Stomach smooth muscle (tissue), 2 donors: ENCODE measurements around the gene NINL.
"Not testable (repeated sequence)": the region's sequence is repeated elsewhere in the genome, so short reads cannot be mapped to it uniquely, and the experiment has no call there.

Experiments used
- H3K27ac ChIP-seq: one replicate; pipeline ENCODE4 v1.7.0; 2013; ENCODE audit warnings: mild to moderate bottlenecking, low read length, inconsistent platforms
- H3K27me3 ChIP-seq, 2 donors: one replicate each; pipeline ENCODE4 v1.7.0; 2013; ENCODE audit warnings: low read length in 2 of 2; ENCODE audit not compliant: insufficient read depth in 2 of 2, control insufficient read depth in 1 of 2
- H3K36me3 ChIP-seq, 2 donors: one replicate each; pipeline ENCODE4 v1.7.0; 2013; ENCODE audit warnings: low read length in 2 of 2; ENCODE audit not compliant: control insufficient read depth in 2 of 2, insufficient read depth in 2 of 2
- H3K4me1 ChIP-seq: one replicate; pipeline ENCODE4 v1.7.0; 2013; ENCODE audit warnings: low read length; ENCODE audit not compliant: control insufficient read depth, insufficient read depth
- H3K4me3 ChIP-seq, 2 donors: one replicate each; pipeline ENCODE4 v1.7.0; 2013; ENCODE audit warnings: low read length in 2 of 2
- H3K9ac ChIP-seq, 2 donors: one replicate each; pipeline ENCODE4 v1.7.0; 2013; ENCODE audit warnings: low read length in 2 of 2, mild to moderate bottlenecking in 1 of 2
- H3K9me3 ChIP-seq, 2 donors: one replicate each; pipeline ENCODE4 v1.7.0; 2013; ENCODE audit warnings: low read length in 2 of 2; ENCODE audit not compliant: control insufficient read depth in 2 of 2
- donor health status: healthy.
- donor health status: Pancreatic carcinoma.

NINL gene

GRCh38 chr20:25571817-25572216 lies 13.5 kb downstream of the NINL start:
- H3K27ac ChIP-seq, result no peak overlapping the region
- H3K4me3 ChIP-seq, result no peak overlapping the region
- no peaks in the 10 kb centered on the region for H3K27me3 ChIP-seq
- no peaks in the 10 kb centered on the region for H3K9me3 ChIP-seq
- no peak overlapping the region for H3K9ac ChIP-seq
- no peaks in the 10 kb centered on the region for H3K36me3 ChIP-seq
- no peaks in the 10 kb centered on the region for H3K4me1 ChIP-seq

- Histone ChIP-seq H3K36me3 (no peaks in the 10 kb centered on the region), H3K4me3 (no peak overlapping the region), H3K9me3 (no peaks in the 10 kb centered on the region), H3K4me1 (no peaks in the 10 kb centered on the region), H3K27me3 (no peaks in the 10 kb centered on the region), H3K9ac (no peak overlapping the region), H3K27ac (no peak overlapping the region)
Observed at GRCh38 chr20:25571240-25571639, 14.1 kb downstream of the NINL start.

DNA sequence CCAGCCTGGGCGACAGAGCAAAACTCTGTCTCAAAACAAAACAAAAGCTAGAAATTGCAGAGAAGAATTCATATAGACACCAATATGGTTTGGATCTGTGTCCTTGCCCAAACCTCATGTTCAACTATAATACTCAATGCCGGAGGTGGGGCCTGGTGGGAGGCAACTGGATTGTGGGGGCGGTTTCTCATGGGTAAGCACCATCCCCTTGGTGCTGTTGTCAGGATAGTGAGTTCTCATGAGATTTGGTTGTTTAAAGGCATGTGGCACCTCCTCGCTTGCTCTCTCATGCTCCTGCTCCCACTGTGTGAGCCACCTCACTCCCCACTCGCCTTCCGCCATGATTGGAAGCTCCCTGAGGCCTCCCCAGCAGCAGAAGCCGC lies 15.2 kb downstream of the NINL start:
- Histone ChIP-seq H3K27ac (no peak overlapping the region), H3K9me3 (no peaks in the 10 kb centered on the region), H3K4me1 (no peaks in the 10 kb centered on the region), H3K4me3 (no peak overlapping the region), H3K27me3 (no peaks in the 10 kb centered on the region), H3K9ac (no peak overlapping the region), H3K36me3 (no peaks in the 10 kb centered on the region)

DNA sequence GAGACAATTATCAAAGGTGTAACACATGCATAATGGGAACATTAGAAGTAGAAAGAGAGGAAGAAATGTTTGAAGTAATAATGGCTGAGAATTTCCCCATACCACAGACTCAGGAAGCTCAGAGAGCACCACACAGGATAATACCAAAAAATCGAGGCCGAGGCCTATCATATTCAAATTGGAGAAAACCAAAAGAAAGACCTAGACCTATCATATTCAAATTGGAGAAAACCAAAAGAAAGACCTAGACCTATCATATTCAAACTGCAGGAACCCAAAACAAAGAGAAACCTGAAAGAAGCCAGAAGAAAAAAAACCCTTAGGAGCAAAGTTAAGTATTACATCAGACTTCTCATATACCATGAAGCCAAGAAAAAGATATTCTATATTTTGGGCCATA lies 18.0 kb downstream of the NINL start:
- Histone ChIP-seq H3K9ac (no peak overlapping the region), H3K36me3 (no peaks in the 10 kb centered on the region), H3K27ac (no peak overlapping the region), H3K27me3 (no peaks in the 10 kb centered on the region), H3K4me1 (no peaks in the 10 kb centered on the region), H3K9me3 (no peaks in the 10 kb centered on the region), H3K4me3 (no peak overlapping the region)

GRCh38 chr20:25566821-25567220 lies 18.5 kb downstream of the NINL start:
- Histone ChIP-seq H3K27me3 (no peaks in the 10 kb centered on the region), H3K4me3 (no peak overlapping the region), H3K9ac (no peak overlapping the region), H3K27ac (no peak overlapping the region), H3K4me1 (no peaks in the 10 kb centered on the region), H3K9me3 (no peaks in the 10 kb centered on the region), H3K36me3 (no peaks in the 10 kb centered on the region)

DNA sequence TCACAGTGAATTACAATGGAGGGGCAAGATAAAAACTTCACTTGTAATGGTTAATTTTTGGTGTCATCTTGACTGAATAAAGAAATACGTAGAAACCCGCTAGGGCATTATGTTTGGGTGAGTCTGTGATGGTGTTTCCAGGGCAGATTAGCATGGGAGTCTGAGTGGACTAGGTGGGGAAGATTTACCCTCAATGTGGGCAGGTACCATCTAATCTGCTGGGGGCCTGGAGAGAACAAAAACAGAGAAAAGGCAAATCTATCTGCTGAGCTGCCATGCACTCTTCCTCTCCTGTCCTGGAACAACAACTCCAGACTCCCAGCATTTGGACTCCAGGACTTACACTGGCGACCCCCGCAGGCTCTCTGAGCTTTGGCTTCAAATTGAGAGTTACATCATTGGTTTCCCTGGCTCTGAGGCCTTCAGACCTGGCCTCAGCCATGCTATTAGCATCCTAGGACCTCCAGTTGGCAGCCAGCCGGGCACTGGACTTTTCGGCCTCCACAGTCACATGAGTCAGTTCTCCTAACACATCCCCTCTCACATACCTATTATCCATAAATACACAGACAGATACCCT lies 19.7 kb downstream of the NINL start:
- H3K9ac ChIP-seq, result no peak overlapping the region
- H3K4me1 ChIP-seq, result no peaks in the 10 kb centered on the region
- H3K36me3 ChIP-seq, result no peaks in the 10 kb centered on the region
- no peak overlapping the region for H3K4me3 ChIP-seq
- no peaks in the 10 kb centered on the region for H3K27me3 ChIP-seq
- H3K9me3 ChIP-seq, result no peaks in the 10 kb centered on the region
- H3K27ac ChIP-seq, result no peak overlapping the region

- Histone ChIP-seq H3K27me3 (no peaks in the 10 kb centered on the region), H3K4me3 (no peak overlapping the region), H3K9ac (no peak overlapping the region), H3K4me1 (no peaks in the 10 kb centered on the region), H3K36me3 (no peaks in the 10 kb centered on the region), H3K9me3 (no peaks in the 10 kb centered on the region), H3K27ac (no peak overlapping the region)
Observed at GRCh38 chr20:25563876-25564275, 21.5 kb downstream of the NINL start.

DNA sequence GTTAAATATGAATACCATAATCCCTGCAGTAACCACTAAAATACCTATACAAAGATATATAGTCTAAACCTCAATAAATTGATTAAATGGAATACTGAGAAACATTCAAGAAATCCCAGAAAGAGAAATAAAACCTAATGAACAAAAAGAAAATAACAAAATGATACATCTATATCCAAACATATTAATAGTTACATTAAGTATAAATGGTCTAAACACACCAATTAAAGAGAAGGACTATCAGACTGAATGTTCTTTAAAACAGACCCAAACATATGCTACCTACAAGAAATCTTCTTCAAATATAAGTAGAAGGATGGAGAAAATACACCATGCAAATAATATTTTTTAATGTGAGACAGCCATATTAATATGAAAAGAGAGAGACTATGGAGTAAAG lies 22.0 kb downstream of the NINL start:
- Histone ChIP-seq H3K4me1 (no peaks in the 10 kb centered on the region), H3K27ac (no peak overlapping the region), H3K9ac (no peak overlapping the region), H3K27me3 (no peaks in the 10 kb centered on the region), H3K36me3 (peaks cover 0 to 2% of the 10 kb centered on the region in 2 donors), H3K9me3 (no peaks in the 10 kb centered on the region), H3K4me3 (no peak overlapping the region)

DNA sequence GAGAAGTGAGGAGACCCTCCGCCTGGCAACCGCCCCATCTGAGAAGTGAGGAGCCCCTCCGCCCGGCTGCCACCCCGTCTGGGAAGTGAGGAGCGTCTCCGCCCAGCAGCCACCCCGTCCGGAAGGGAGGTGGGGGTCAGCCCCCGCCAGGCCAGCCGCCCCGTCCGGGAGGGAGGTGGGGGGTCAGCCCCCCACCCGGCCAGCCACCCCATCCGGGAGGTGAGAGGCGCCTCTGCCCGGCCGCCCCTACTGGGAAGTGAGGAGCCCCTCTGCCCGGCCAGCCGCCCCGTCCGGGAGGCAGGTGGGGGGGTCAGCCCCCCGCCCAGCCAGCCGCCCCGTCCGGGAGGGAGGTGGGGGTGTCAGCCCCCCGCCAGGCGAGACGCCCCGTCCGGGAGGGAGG lies 23.6 kb downstream of the NINL start:
- not testable (repeated sequence) for H3K9me3 ChIP-seq, H3K27ac ChIP-seq, H3K36me3 ChIP-seq, H3K4me3 ChIP-seq, H3K27me3 ChIP-seq, H3K9ac ChIP-seq, H3K4me1 ChIP-seq

DNA sequence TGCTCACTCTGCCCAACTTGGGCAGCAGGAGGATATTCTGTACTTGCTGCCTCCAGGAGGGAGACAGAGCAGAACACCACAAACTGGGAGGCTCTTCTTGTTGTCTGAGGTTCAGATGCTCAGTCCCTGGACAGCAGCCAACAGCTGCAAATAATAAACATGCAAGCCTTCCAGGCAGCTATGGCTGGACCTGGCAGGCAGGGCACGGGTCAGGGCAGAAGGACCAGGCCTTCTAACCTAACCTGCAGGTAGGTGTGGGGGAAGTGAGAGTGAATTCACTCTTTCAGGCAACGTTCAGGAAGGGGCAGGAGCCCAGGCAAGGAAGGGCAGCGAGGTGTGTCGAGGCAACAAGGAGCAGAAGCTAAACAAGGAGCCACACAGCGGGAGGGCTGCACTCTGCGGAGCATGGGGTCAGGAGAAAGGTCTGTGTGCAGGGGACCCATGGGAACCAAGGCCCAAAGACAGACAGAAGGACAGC lies 31.5 kb downstream of the NINL start:
- no peak overlapping the region for H3K4me3 ChIP-seq
- peaks cover 0 to 2% of the 10 kb centered on the region in 2 donors for H3K36me3 ChIP-seq
- no peak overlapping the region for H3K9ac ChIP-seq
- H3K4me1 ChIP-seq, result peaks cover 32% of the 10 kb centered on the region
- H3K9me3 ChIP-seq, result no peaks in the 10 kb centered on the region
- H3K27me3 ChIP-seq, result no peaks in the 10 kb centered on the region
- H3K27ac ChIP-seq, result no peak overlapping the region

GRCh38 chr20:25552977-25553376 lies 32.4 kb downstream of the NINL start:
- no peak overlapping the region for H3K27ac ChIP-seq
- no peaks in the 10 kb centered on the region for H3K27me3 ChIP-seq
- no peaks in the 10 kb centered on the region for H3K36me3 ChIP-seq
- H3K9me3 ChIP-seq, result no peaks in the 10 kb centered on the region
- no peak overlapping the region for H3K9ac ChIP-seq
- no peak overlapping the region for H3K4me3 ChIP-seq
- H3K4me1 ChIP-seq, result peaks cover 32% of the 10 kb centered on the region
